NCI-H2196 (cell line): ENCODE measurements around the gene LRP1.

Experiments
- DNase-seq: peaks from one replicate; lab custom pipeline; 2025; ENCODE audit not compliant: unreplicated experiment; lab: John Stamatoyannopoulos, UW

Gene LRP1

GRCh38 chr12:57190037-57190436 lies 61.8 kb downstream of the LRP1 start:
- peak; percentile 38 for DNase-seq

DNA sequence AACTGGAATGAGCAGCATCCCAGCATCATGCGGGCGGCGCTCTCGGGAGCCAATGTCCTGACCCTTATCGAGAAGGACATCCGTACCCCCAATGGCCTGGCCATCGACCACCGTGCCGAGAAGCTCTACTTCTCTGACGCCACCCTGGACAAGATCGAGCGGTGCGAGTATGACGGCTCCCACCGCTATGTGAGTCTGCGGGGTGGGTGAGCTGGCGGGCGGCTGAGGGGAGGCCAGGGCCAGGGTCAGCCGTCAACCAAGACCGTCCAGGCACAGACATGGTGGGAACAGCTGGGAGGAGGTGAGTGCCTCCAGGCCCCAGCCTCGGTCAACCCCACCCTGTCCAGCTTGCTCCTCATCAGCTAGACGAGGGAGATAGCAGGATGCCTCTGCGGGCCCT lies 62.5 kb downstream of the LRP1 start:
- DNase-seq = no peak

GRCh38 chr12:57191410-57191809 lies 63.1 kb downstream of the LRP1 start:
- no peak for DNase-seq

DNA sequence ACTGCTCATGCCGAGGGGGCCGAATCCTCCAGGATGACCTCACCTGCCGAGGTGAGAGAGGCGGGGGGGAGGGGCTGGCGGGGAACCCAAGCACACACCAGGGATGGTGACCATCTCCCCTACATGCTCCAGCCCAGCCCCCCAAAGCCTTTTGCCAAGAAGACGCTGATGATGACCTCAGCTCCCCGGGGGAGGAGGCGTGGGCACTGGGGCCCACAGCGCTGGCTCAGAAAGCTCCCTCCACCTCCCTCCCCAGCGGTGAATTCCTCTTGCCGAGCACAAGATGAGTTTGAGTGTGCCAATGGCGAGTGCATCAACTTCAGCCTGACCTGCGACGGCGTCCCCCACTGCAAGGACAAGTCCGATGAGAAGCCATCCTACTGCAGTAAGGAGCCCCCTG lies 64.6 kb downstream of the LRP1 start:
- DNase-seq = no peak

DNA sequence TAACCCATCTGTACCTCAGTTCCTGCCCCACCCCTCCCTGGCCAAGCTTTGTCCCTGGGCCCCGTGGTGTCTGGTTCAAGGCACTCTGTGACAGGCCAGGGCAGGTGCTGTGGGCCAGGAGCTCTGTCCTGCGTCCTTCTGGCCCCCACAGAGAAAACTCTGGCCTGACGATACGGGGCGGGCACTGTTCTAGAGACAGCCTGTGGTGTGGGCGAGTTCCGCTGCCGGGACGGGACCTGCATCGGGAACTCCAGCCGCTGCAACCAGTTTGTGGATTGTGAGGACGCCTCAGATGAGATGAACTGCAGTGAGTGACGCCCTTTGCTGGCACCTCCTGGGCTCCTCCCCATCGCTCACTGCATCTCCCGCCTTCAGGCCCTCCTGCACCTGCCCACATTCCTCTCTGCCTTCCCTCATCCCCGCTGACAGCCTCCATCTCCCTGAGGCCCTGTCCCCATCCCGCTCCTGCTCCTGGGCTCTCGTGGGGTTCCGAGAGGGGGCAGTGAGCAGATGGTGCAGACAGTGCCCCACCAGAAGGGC lies 65.5 kb downstream of the LRP1 start:
- no peak for DNase-seq

DNA sequence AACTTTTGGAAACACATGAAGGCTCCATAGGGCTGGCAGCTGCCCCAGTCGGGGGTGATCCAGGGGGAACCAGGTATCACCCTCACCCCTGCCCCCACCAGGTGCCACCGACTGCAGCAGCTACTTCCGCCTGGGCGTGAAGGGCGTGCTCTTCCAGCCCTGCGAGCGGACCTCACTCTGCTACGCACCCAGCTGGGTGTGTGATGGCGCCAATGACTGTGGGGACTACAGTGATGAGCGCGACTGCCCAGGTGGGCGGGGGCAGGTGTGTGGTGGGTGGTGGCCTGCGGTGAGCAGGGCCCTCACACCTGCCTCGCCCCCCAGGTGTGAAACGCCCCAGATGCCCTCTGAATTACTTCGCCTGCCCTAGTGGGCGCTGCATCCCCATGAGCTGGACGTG lies 66.0 kb downstream of the LRP1 start:
- DNase-seq = no peak

DNA sequence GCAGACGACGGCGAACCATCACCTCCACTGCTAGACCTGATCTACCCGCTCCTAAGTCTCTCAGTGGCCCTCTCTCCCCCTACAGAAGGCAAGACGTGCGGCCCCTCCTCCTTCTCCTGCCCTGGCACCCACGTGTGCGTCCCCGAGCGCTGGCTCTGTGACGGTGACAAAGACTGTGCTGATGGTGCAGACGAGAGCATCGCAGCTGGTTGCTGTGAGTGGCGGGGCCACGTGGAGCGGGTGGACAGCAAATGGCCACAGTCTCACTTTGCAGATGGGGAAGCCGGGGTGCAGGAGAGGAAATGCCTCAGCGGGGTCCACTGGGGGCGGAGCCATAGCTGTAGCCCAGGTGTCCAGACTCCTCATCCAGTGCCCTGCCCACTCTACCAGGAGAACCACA lies 66.9 kb downstream of the LRP1 start:
- DNase-seq = no peak

DNA sequence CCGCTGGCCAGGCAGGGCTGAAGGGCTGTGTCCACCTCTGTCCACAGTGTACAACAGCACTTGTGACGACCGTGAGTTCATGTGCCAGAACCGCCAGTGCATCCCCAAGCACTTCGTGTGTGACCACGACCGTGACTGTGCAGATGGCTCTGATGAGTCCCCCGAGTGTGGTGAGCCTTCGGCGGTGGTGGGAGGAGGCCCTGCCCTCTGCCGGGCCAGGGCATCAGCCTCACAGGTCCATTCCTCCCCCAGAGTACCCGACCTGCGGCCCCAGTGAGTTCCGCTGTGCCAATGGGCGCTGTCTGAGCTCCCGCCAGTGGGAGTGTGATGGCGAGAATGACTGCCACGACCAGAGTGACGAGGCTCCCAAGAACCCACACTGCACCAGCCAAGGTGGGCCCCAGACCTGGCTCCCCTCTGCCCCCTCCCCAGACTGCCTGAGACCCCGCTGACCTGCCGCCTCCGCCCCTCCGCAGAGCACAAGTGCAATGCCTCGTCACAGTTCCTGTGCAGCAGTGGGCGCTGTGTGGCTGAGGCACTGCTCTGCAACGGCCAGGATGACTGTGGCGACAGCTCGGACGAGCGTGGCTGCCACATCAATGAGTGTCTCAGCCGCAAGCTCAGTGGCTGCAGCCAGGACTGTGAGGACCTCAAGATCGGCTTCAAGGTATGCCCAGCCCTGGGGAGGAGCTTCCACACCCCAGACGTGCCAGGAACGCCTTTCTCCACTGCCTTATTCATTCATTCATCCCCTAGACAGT lies 67.5 kb downstream of the LRP1 start:
- DNase-seq = no peak

- no peak for DNase-seq
Observed at GRCh38 chr12:57196439-57196838, 68.2 kb downstream of the LRP1 start.

- no peak for DNase-seq
Observed at GRCh38 chr12:57196956-57197355, 68.7 kb downstream of the LRP1 start.

GRCh38 chr12:57198329-57198728 lies 70.0 kb downstream of the LRP1 start:
- DNase-seq = no peak

GRCh38 chr12:57199191-57199590 lies 70.9 kb downstream of the LRP1 start:
- DNase-seq = no peak

- no peak for DNase-seq
Observed at GRCh38 chr12:57200497-57200896, 72.2 kb downstream of the LRP1 start.

DNA sequence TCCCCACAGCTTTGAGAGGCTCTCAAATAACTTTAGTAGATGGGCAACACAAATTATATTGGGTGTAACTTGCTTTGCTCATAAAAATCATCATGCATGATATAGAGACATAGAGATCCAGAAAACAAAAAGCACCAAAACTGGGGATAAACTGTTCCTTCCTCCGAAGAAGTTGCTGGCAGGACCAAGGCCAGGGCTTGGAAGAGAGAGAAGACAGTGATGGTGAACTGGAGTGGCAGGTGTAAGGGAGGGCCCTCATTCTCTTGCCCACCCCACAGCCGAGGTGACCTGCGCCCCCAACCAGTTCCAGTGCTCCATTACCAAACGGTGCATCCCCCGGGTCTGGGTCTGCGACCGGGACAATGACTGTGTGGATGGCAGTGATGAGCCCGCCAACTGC lies 72.9 kb downstream of the LRP1 start:
- no peak for DNase-seq

GRCh38 chr12:57201631-57202030 lies 73.3 kb downstream of the LRP1 start:
- no peak for DNase-seq

DNA sequence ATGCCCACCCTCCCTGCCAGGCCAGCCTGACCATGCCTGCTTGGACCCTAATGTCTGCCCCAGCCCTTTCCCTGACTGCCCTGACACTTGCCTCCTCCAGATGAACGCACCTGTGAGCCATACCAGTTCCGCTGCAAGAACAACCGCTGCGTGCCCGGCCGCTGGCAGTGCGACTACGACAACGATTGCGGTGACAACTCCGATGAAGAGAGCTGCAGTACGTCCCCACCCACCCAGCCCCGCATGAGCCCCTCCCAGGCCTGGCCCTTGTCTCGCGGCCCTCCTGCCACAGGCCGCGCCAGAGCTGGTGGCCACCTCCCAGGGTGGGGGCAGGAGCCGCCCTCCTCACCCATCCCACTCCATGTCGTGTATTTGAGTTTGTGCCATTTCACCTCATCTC lies 74.0 kb downstream of the LRP1 start:
- no peak for DNase-seq

- no peak for DNase-seq
Observed at GRCh38 chr12:57203201-57203600, 74.9 kb downstream of the LRP1 start.

- no peak for DNase-seq
Observed at GRCh38 chr12:57203791-57204190, 75.5 kb downstream of the LRP1 start.

DNA sequence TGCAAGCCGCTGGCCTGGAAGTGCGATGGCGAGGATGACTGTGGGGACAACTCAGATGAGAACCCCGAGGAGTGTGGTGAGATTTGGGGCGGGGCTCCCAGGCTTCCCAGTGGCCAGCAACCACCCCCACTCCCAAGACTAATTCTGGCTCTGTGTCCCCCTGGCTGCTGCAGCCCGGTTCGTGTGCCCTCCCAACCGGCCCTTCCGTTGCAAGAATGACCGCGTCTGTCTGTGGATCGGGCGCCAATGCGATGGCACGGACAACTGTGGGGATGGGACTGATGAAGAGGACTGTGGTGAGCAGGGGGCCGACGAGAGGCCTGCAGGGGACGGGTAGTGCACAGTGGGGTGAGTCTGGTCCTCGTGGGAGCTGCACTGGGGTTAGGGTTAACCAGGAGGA lies 76.2 kb downstream of the LRP1 start:
- DNase-seq = no peak

DNA sequence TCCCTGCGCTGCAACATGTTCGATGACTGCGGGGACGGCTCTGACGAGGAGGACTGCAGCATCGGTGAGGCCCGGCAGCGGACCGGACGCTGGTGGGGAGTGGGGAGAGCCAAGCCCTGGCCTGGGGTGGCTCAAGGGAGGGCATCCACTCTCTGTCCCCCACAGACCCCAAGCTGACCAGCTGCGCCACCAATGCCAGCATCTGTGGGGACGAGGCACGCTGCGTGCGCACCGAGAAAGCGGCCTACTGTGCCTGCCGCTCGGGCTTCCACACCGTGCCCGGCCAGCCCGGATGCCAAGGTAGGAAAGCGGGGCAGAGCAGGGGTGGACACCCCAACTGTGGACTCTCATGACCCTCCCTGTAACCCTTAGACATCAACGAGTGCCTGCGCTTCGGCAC lies 76.9 kb downstream of the LRP1 start:
- DNase-seq = no peak

GRCh38 chr12:57205931-57206330 lies 77.6 kb downstream of the LRP1 start:
- no peak for DNase-seq

DNA sequence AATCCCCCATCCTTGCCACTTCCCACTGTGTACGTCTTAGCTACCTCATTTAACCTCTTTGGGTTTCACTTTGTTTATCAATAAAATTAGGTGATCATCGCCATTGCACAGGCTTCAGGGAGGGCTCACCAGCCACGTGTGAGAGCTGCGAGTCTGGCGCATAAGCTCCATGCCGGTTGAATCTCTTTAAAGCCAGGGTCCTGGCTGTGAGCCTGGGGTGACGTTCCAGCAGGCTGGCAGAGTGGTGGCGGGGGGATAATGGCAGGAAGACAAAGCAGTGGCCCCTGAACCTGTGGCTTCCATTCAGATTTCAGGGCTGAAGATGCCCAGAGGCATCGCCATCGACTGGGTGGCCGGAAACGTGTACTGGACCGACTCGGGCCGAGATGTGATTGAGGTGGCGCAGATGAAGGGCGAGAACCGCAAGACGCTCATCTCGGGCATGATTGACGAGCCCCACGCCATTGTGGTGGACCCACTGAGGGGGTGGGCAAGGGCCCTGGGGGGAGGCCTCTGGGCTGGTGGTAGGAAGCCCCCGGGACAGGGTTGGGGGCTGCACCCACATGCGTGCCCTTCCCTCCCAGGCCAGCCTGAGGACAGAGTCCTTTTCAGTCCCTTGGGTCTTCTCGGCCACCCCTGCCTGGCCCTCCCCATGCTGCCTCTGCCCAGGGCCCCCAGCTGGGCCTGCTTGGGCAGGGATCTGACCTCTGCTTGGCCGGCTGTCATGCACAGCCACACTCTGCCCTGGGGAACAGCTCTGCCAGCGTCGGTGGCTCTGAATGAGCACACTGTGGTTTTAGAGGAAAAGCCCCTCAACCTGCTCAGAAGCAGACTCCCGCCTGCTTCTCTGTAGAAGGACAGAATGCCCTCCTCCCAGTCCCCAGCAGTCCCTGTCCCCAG lies 79.7 kb downstream of the LRP1 start:
- no peak for DNase-seq
